ENCODE results near the gene NRROS. TPM values are rescaled to one million over a fixed set of nuclear protein-coding genes. Genes with fewer than 3 reads are reported as not detected.

Gene NRROS
- total RNA-seq, 6 experiments from 2014 or later = 1.2 to 4.0 (median 2.1) TPM

Small RNA genes lying within 50 kb of the gene (small RNA-seq; reads per million reads assigned to genes)
- 0 reads per million in 2 experiments for gene RNU6-646P

Other genes with a start within 250 kb of the NRROS start
- gene UBXN7, start 207.3 kb upstream of the NRROS start, total RNA-seq = 10 to 100 TPM in 4 of 6 experiments, 1 to 10 TPM in 2; 4.9 to 22.3 (median 19.1) TPM
- 10 to 100 TPM in 3 of 6 experiments, 1 to 10 TPM in 3; 7.5 to 14.2 (median 11.4) TPM for gene RNF168, start 135.9 kb upstream of the NRROS start, total RNA-seq
- not detected for gene SMCO1, start 124.3 kb upstream of the NRROS start, total RNA-seq
- 1 to 10 TPM; 1.5 to 5.8 (median 4.3) TPM for gene WDR53, start 71.1 kb upstream of the NRROS start, total RNA-seq
- 1 to 10 TPM; 3.8 to 5.5 (median 4.4) TPM for gene FBXO45, start 71.0 kb upstream of the NRROS start, total RNA-seq
- under 1 TPM; 0.37 to 0.99 (median 0.51) TPM for gene CEP19, start 72.6 kb downstream of the NRROS start, total RNA-seq
- 10 to 100 TPM in 2 of 6 experiments, 1 to 10 TPM in 4; 6.4 to 17.0 (median 7.2) TPM for gene PIGX, start 72.7 kb downstream of the NRROS start, total RNA-seq
- 10 to 100 TPM; 35.7 to 59.6 (median 42.0) TPM for gene PAK2, start 100.2 kb downstream of the NRROS start, total RNA-seq
- gene SENP5, start 228.2 kb downstream of the NRROS start, total RNA-seq = 10 to 100 TPM; 13.0 to 21.9 (median 15.3) TPM